MV-4-11 (cell line): Measurements from ENCODE around the gene BTNL2.
"Not testable (repeated sequence)": the region's sequence is repeated elsewhere in the genome, so short reads cannot be mapped to it uniquely, and the experiment has no call there.

Experiments used
- DNase-seq: peaks from one replicate; lab custom pipeline; 2025; lab: John Stamatoyannopoulos, UW

Gene BTNL2

GRCh38 chr6:32406857-32407256 is at the start of gene BTNL2:
TSS of gene BTNL2 (minus strand) at chr6:32407181. CDS start at chr6:32407123, 58 bp downstream.
- DNase-seq, result no peak

GRCh38 chr6:32449088-32449736 is 42.2 kb upstream of the BTNL2 start:
- no peak for DNase-seq

GRCh38 chr6:32447932-32448331 is 41.0 kb upstream of the BTNL2 start:
- no peak for DNase-seq

GRCh38 chr6:32445321-32445854 is 38.4 kb upstream of the BTNL2 start:
- no peak for DNase-seq

GRCh38 chr6:32444433-32444832 is 37.5 kb upstream of the BTNL2 start:
- no peak for DNase-seq

- DNase-seq, result no peak
Observed at GRCh38 chr6:32442977-32443552, 36.1 kb upstream of the BTNL2 start.

- no peak for DNase-seq
Observed at GRCh38 chr6:32442243-32442667, 35.3 kb upstream of the BTNL2 start.

GRCh38 chr6:32439602-32440214 is 32.7 kb upstream of the BTNL2 start, which contains the start of gene HLA-DRA:
TSS of gene HLA-DRA (plus strand) at chr6:32439887. CDS start at chr6:32439951, 64 bp downstream.
- DNase-seq, result peak; percentile 69

GRCh38 chr6:32439139-32439538 is 32.2 kb upstream of the BTNL2 start:
- DNase-seq, result no peak

GRCh38 chr6:32436995-32437836 is 30.2 kb upstream of the BTNL2 start:
- DNase-seq, result peak; percentile 94

- DNase-seq, result no peak
Observed at GRCh38 chr6:32436186-32436585, 29.2 kb upstream of the BTNL2 start.

- not testable (repeated sequence) for DNase-seq
Observed at GRCh38 chr6:32433950-32434349, 27.0 kb upstream of the BTNL2 start.

- peak; percentile 41 for DNase-seq
Observed at GRCh38 chr6:32432050-32432450, 25.1 kb upstream of the BTNL2 start.

- no peak for DNase-seq
Observed at GRCh38 chr6:32431142-32431541, 24.2 kb upstream of the BTNL2 start.

GRCh38 chr6:32430179-32430578 is 23.2 kb upstream of the BTNL2 start:
- DNase-seq, result no peak

- DNase-seq, result no peak
Observed at GRCh38 chr6:32427934-32428474, 21.0 kb upstream of the BTNL2 start.

- no peak for DNase-seq
Observed at GRCh38 chr6:32427218-32427617, 20.2 kb upstream of the BTNL2 start.

GRCh38 chr6:32426338-32426737 is 19.4 kb upstream of the BTNL2 start:
- no peak for DNase-seq

GRCh38 chr6:32424589-32425300 is 17.8 kb upstream of the BTNL2 start:
- no peak for DNase-seq

- no peak for DNase-seq
Observed at GRCh38 chr6:32416036-32416435, 9.1 kb upstream of the BTNL2 start.

GRCh38 chr6:32415521-32416019 is 8.6 kb upstream of the BTNL2 start:
- peak; percentile 50 for DNase-seq
